ENCODE results near the gene IGF2BP2.

IGF2BP2 gene

GRCh38 chr3:185827595-185828344 is 2.9 kb upstream of the IGF2BP2 start:
- Mint-ChIP-seq H3K4me1 (peaks cover 20% of the 10 kb centered on the region), H3K36me3 (ENCODE audit: low read depth) (peaks cover 52% of the 10 kb centered on the region), H3K27me3 (ENCODE audit: low read depth, poor library complexity) (no peaks in the 10 kb centered on the region), H3K9me3 (peaks cover 62% of the 10 kb centered on the region), H3K4me3 (no peak overlapping the region), H3K27ac (no peak overlapping the region)
- no peak for TF ChIP-seq CTCF (IDR thresholded peaks at IDR 0.05)
- no peak for DNase-seq

DNA sequence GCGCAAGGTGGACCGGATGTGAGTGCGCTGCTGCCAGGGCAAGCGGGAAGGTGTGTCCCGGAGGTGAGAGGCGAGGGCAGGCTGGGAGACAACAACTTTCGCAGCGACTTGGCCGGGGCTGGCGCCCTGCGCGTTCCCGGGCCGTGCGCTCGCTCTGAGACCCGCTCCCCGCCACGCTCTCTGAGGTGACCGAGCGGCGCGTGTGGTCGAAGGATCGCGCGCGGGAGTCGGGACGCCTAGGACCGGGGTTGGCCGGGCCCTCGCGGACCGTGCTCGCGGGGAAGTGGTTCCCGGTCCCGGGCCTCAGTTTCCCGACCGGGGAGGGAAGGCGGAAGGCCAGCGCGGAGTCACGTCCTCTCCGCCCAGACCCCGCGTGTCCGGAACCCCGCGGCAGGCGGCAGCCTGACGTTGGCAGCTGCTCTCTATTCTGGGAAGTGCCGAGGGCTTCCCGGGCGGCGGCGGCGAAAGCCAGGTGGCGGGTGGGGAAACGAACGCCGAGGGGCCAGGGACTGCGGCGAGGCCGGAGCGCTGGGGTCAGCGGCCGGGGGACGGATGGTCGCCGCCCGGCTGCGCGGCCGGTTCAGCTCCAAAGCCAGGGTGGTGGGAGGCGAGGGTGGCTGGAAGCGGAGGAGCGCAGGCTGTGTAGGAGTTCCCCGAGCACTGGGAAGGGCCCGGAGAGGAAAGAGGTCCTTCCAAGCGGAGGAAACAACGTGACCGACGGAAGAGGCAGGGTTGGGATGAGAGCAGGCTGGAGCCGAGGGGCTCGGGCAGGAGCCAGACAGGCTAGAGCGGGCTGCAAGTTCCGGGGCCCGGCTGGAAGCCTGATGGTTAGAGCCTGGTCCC is 1.0 kb upstream of the IGF2BP2 start:
- peaks cover 48% of the 10 kb centered on the region for H3K36me3 Mint-ChIP-seq (ENCODE audit: low read depth)
- H3K9me3 Mint-ChIP-seq, result peaks cover 45% of the 10 kb centered on the region
- no peaks in the 10 kb centered on the region for H3K27me3 Mint-ChIP-seq (ENCODE audit: low read depth, poor library complexity)
- H3K4me3 Mint-ChIP-seq, result peak overlapping the region; percentile 89
- peak overlapping the region; percentile 94 for H3K27ac Mint-ChIP-seq
- peaks cover 38% of the 10 kb centered on the region for H3K4me1 Mint-ChIP-seq
- DNase-seq, result peak; percentile 68
- TF ChIP-seq CTCF (IDR thresholded peaks at IDR 0.05), result no peak

- peaks cover 32% of the 10 kb centered on the region for H3K36me3 Mint-ChIP-seq (ENCODE audit: low read depth)
- DNase-seq, result peak; percentile 53
- peak overlapping the region; percentile 97 for H3K4me3 Mint-ChIP-seq
- no peak for TF ChIP-seq CTCF (IDR thresholded peaks at IDR 0.05)
- H3K9me3 Mint-ChIP-seq, result peaks cover 29% of the 10 kb centered on the region
- no peaks in the 10 kb centered on the region for H3K27me3 Mint-ChIP-seq (ENCODE audit: low read depth, poor library complexity)
- H3K27ac Mint-ChIP-seq, result peak overlapping the region; percentile 100
- peaks cover 53% of the 10 kb centered on the region for H3K4me1 Mint-ChIP-seq
These were observed 514 bp downstream of the IGF2BP2 start for GRCh38 chr3:185824051-185825005.

DNA sequence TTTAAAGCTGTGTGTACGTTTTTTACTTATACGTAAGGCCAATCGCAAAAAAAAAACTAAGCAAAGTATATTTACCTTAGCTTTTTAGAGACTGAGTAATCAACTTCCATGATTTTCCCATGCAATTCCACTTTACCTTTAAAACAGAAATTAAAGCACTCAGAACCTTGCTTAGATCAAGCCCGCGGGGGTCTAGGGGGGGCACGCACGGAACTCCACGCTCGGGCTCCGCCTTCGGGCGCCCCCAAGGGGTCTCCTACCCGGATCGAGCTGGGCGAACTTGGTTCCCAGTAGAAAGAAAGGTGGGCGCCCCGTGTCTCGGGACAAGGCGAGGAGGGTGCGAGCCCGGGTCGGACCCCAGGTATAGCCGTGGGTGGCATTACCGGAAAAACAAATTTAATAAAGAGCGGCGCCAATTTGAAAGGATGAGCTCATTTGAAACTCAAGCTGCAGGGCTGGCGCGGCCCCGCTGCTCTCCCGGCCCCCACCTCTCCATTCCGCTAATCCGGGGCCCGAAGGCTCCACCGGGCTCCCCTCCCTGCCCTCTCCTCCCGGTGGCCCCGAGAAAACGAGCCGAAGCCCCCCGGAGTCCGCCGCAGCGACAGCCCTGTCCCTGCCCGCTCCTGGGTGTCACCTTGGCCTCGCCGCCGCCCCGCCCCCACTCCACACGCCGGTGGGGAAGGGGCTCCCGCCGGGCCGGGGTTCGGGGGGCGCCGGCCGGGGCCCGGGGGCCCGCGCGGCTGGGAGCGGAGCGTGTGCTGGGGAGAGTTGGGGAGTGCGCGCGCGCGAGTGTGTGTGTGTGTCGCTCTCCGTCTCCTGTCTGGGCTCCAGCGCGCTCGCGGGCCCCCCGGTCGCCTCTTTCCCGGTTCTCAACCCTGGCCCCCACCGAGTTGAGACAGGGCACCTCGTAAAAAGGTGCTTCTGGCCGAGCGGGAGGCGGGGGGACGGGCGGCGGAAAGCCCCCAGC is 1.5 kb downstream of the IGF2BP2 start:
- H3K27ac Mint-ChIP-seq, result peak overlapping the region; percentile 100
- peak; percentile 70 for DNase-seq
- peaks cover 22% of the 10 kb centered on the region for H3K9me3 Mint-ChIP-seq
- no peak for TF ChIP-seq CTCF (IDR thresholded peaks at IDR 0.05)
- H3K36me3 Mint-ChIP-seq (ENCODE audit: low read depth), result peaks cover 23% of the 10 kb centered on the region
- no peaks in the 10 kb centered on the region for H3K27me3 Mint-ChIP-seq (ENCODE audit: low read depth, poor library complexity)
- H3K4me1 Mint-ChIP-seq, result peaks cover 62% of the 10 kb centered on the region
- H3K4me3 Mint-ChIP-seq, result peak overlapping the region; percentile 97

Data from nephron progenitor cell (in vitro differentiated cells).